Keratinocyte (primary cell): ENCODE data around the gene PDZD7. TPM values are rescaled to one million over a fixed set of nuclear protein-coding genes. Genes with fewer than 3 reads are reported as not detected.

ENCODE experiments used
- DNase-seq: peaks from one replicate; pipeline ENCODE4 v3.0.0-alpha.2; 2011; ENCODE audit warnings: low read depth, missing footprints, low spot score
- FAIRE-seq: peaks from 2 replicates; lab custom pipeline; 2011; peaks lifted over from hg19 to GRCh38; lab: Jason Lieb, UNC
- H2AFZ ChIP-seq: 2 replicates; pipeline ENCODE4 v1.6.0; 2012; ENCODE audit warnings: low read length, control low read depth, inconsistent platforms; ENCODE audit not compliant: control insufficient read depth
- H3K27ac ChIP-seq: 2 replicates; pipeline ENCODE4 v1.5.1; 2011; ENCODE audit warnings: low read length; ENCODE audit not compliant: control insufficient read depth, insufficient read depth
- H3K27me3 ChIP-seq: 3 replicates; pipeline ENCODE4 v1.6.0; 2011; ENCODE audit warnings: low read length; ENCODE audit not compliant: control insufficient read depth, insufficient read depth; ENCODE audit errors: extremely low read depth
- H3K36me3 ChIP-seq, 2 experiments: 2 replicates in 1 of 2; 3 replicates in 1 of 2; pipeline ENCODE4 v1.5.1; 2011; ENCODE audit warnings: low read length in 2 of 2, mild to moderate bottlenecking in 1 of 2; ENCODE audit not compliant: control insufficient read depth in 2 of 2, insufficient read depth in 2 of 2; ENCODE audit errors: extremely low read depth in 1 of 2
- H3K4me1 ChIP-seq: 3 replicates; pipeline ENCODE4 v1.5.1; 2011; ENCODE audit warnings: low read length; ENCODE audit not compliant: control insufficient read depth, insufficient read depth; ENCODE audit errors: extremely low read depth
- H3K4me2 ChIP-seq: 3 replicates; pipeline ENCODE4 v1.6.0; 2011; ENCODE audit warnings: low read depth, low read length; ENCODE audit not compliant: control insufficient read depth, insufficient read depth; ENCODE audit errors: extremely low read depth
- H3K4me3 ChIP-seq, 3 experiments: fragments of 200-600 bp in 1 of 3; sonication (generic) in 1 of 3; 2 replicates in 2 of 3; 3 replicates in 1 of 3; pipeline ENCODE4 v1.5.1; 2011 to 2016; ENCODE audit warnings: low read length in 3 of 3, mild to moderate bottlenecking in 3 of 3, control low read depth in 2 of 3, inconsistent platforms in 1 of 3, low read depth in 1 of 3, mixed read lengths in 1 of 3, mixed run types in 1 of 3, moderate library complexity in 1 of 3; ENCODE audit not compliant: control insufficient read depth in 2 of 3, insufficient read depth in 2 of 3; ENCODE audit errors: extremely low read depth in 1 of 3
- H3K79me2 ChIP-seq: 2 replicates; pipeline ENCODE4 v1.6.0; 2012; ENCODE audit warnings: low read length; ENCODE audit not compliant: control insufficient read depth, insufficient read depth
- H3K9ac ChIP-seq: 3 replicates; pipeline ENCODE4 v1.6.0; 2011; ENCODE audit warnings: low read length; ENCODE audit not compliant: control insufficient read depth, insufficient read depth; ENCODE audit errors: extremely low read depth
- H3K9me1 ChIP-seq: 3 replicates; pipeline ENCODE4 v1.6.0; 2011; ENCODE audit warnings: low read length; ENCODE audit not compliant: control insufficient read depth, insufficient read depth; ENCODE audit errors: extremely low read depth
- H3K9me3 ChIP-seq: 2 replicates; pipeline ENCODE4 v1.5.1; 2012; ENCODE audit warnings: low read depth, low read length; ENCODE audit not compliant: control insufficient read depth
- H4K20me1 ChIP-seq: 3 replicates; pipeline ENCODE4 v1.6.0; 2011; ENCODE audit warnings: low read length; ENCODE audit not compliant: control insufficient read depth, insufficient read depth; ENCODE audit errors: extremely low read depth
- EZH2 ChIP-seq: IDR thresholded peaks from one replicate; pipeline ENCODE4 v1.6.1; 2012; ENCODE audit warnings: inconsistent platforms, mild to moderate bottlenecking, low read length, moderate library complexity
- dilution Hi-C: fragments of 300-500 bp; cut with MboI; formaldehyde crosslinking; loops from one replicate; pipeline ENCODE4 v1.7.0; 2020; ENCODE audit warnings: low sequenced_read_pairs; ENCODE audit not compliant: extremely low pct_ligation_motif_present
- polyA plus RNA-seq, 5 experiments: library from polyadenylated mRNA; depleted of rRNA in 3 of 5; stranded (reverse) in 3 of 5; stranded (forward) in 1 of 5; unstranded in 1 of 5; fragments of >200 nt; gene quantifications; 1 replicate in 1 of 5; 2 replicates in 3 of 5; 3 replicates in 1 of 5; pipeline versions ENCODE4 v1.2.1 to v1.2.3, GENCODE V29; 2011 to 2012; ENCODE audit warnings: missing spikeins in 2 of 5, low read depth in 1 of 5, low replicate concordance in 1 of 5
- TF ChIP-seq, protein P1 (sequence below), 3 experiments: IDR thresholded peaks in 1 of 3; conservative IDR thresholded peaks in 1 of 3; optimal IDR thresholded peaks in 1 of 3; 2 replicates in 2 of 3; 3 replicates in 1 of 3; pipeline versions ENCODE3 to v1.5.1; 2011; ENCODE audit warnings: low read length in 3 of 3, mild to moderate bottlenecking in 3 of 3, moderate library complexity in 2 of 3, control low read depth in 1 of 3, inconsistent platforms in 1 of 3; ENCODE audit not compliant: insufficient read depth in 2 of 3; ENCODE audit errors: extremely low read depth in 1 of 3

Gene PDZD7
- polyA plus RNA-seq, 1 donor (not counting 4 experiments of a cell fraction or from before 2014, with no cell fraction given): 0.54 TPM

DNA sequence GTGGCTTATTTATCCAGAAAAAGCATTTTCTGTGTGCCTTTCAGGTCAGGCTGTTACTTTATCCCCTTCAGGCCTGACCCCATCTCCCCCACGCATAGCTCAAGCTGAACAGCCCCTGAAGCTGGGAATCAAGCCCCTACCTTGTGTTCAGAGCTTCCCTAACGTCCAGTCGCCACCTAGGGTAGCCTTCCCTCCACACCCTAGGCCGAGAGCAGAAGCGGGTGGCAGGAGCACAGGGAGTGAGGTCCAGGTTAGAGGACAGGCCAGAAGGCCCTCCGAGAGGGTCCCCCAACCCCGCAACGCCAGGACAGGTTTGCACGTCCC, 62.1 kb downstream of the PDZD7 start:
- peak overlapping the region; percentile 37 to 66 (median 56) for H3K4me3 ChIP-seq
- peak overlapping the region; percentile 25 for H3K9ac ChIP-seq
- no peaks in the 10 kb centered on the region for H3K27me3 ChIP-seq
- H3K4me2 ChIP-seq: peak overlapping the region; percentile 65
- no peaks in the 10 kb centered on the region for H3K4me1 ChIP-seq
- H3K27ac ChIP-seq: no peak overlapping the region
- H2AFZ ChIP-seq: peak overlapping the region; percentile 80
- dilution Hi-C loops: no loop called here
- DNase-seq (no peak), FAIRE-seq (no peak)
- no peaks in the 10 kb centered on the region for H3K36me3 ChIP-seq
- no peaks in the 10 kb centered on the region for H3K79me2 ChIP-seq
- TF ChIP-seq, protein P1, sequence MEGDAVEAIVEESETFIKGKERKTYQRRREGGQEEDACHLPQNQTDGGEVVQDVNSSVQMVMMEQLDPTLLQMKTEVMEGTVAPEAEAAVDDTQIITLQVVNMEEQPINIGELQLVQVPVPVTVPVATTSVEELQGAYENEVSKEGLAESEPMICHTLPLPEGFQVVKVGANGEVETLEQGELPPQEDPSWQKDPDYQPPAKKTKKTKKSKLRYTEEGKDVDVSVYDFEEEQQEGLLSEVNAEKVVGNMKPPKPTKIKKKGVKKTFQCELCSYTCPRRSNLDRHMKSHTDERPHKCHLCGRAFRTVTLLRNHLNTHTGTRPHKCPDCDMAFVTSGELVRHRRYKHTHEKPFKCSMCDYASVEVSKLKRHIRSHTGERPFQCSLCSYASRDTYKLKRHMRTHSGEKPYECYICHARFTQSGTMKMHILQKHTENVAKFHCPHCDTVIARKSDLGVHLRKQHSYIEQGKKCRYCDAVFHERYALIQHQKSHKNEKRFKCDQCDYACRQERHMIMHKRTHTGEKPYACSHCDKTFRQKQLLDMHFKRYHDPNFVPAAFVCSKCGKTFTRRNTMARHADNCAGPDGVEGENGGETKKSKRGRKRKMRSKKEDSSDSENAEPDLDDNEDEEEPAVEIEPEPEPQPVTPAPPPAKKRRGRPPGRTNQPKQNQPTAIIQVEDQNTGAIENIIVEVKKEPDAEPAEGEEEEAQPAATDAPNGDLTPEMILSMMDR (optimal IDR thresholded peaks at IDR 0.05 in 1 of 3, IDR thresholded peaks at IDR 0.05 in 1 of 3, conservative IDR thresholded peaks at IDR 0.05 in 1 of 3; ENCODE audit: extremely low read depth in 1 of 3, insufficient read depth in 2 of 3, low read length in 3 of 3): no peak
- no peak for TF ChIP-seq EZH2
- H3K9me1 ChIP-seq: peaks cover 2% of the 10 kb centered on the region
- H3K9me3 ChIP-seq: no peaks in the 10 kb centered on the region
- no peaks in the 10 kb centered on the region for H4K20me1 ChIP-seq

DNA sequence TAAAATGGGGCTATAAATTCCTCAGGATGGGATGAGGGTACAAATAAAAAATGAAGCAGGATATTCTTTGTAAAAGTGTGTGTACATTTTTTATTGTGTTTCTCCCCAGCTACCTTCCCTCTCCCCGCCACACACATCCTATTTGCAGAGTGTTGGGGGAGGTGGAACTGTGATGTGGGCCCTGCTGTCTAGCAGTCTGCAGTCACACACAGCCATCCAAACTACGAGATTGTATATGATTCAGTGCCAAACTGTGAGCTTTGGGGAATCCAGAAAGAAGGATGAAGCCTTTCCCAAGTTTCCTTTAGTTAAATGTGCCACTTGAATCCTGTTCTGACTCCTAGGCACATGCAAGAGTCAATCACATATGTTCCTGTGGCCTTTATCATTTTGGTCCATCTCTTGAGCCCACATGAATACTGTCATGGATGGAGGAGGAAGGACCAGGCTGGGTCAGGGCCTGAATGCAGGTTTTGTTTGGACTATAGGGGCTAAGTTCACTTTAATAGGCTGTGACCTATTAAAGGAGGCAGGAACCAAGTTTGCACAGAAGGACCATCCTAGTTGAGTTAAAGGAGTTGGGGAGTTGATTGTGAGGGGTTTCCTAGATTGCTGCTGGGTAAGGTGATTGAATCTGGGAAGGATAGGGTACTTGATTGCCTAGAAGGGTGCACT, 62.7 kb downstream of the PDZD7 start:
- FAIRE-seq (no peak), DNase-seq (no peak)
- peaks cover 2% of the 10 kb centered on the region for H3K9me1 ChIP-seq
- no peaks in the 10 kb centered on the region for H3K36me3 ChIP-seq
- no peak overlapping the region for H3K4me3 ChIP-seq
- no peaks in the 10 kb centered on the region for H3K79me2 ChIP-seq
- no peak overlapping the region for H3K27ac ChIP-seq
- TF ChIP-seq, protein P1 (optimal IDR thresholded peaks at IDR 0.05 in 1 of 3, IDR thresholded peaks at IDR 0.05 in 1 of 3, conservative IDR thresholded peaks at IDR 0.05 in 1 of 3; ENCODE audit: extremely low read depth in 1 of 3, insufficient read depth in 2 of 3, low read length in 3 of 3): no peak
- TF ChIP-seq EZH2: no peak
- no peaks in the 10 kb centered on the region for H4K20me1 ChIP-seq
- H3K4me1 ChIP-seq: no peaks in the 10 kb centered on the region
- no peaks in the 10 kb centered on the region for H3K27me3 ChIP-seq
- H3K9ac ChIP-seq: no peak overlapping the region
- H3K4me2 ChIP-seq: no peak overlapping the region
- dilution Hi-C loops: no loop called here
- no peak overlapping the region for H2AFZ ChIP-seq
- H3K9me3 ChIP-seq: no peaks in the 10 kb centered on the region
